NCI-H460 (cell line): Measurements from ENCODE around the gene ERBB2. TPM values are rescaled to one million over a fixed set of nuclear protein-coding genes. Genes with fewer than 3 reads are reported as not detected.

Experiments
- DNase-seq: peaks from one replicate; pipeline ENCODE4 v3.0.0-alpha.2; 2016; ENCODE audit warnings: low read depth; ENCODE audit errors: extremely low read depth
- small RNA-seq, 2 experiments: library from RNA; depleted of rRNA; stranded (forward); fragments of <200 nt; gene quantifications; one replicate each; pipeline ENCODE3, GENCODE V24; 2014
- total RNA-seq: library from RNA; depleted of rRNA; stranded (reverse); fragments of >200 nt; shearing (Covaris generic); gene quantifications from 2 replicates; pipeline ENCODE4 v1.2.3, GENCODE V29; 2014; rRNA removed

Gene ERBB2
- total RNA-seq, 1 experiment from 2014 or later, result 17.4 TPM

DNA sequence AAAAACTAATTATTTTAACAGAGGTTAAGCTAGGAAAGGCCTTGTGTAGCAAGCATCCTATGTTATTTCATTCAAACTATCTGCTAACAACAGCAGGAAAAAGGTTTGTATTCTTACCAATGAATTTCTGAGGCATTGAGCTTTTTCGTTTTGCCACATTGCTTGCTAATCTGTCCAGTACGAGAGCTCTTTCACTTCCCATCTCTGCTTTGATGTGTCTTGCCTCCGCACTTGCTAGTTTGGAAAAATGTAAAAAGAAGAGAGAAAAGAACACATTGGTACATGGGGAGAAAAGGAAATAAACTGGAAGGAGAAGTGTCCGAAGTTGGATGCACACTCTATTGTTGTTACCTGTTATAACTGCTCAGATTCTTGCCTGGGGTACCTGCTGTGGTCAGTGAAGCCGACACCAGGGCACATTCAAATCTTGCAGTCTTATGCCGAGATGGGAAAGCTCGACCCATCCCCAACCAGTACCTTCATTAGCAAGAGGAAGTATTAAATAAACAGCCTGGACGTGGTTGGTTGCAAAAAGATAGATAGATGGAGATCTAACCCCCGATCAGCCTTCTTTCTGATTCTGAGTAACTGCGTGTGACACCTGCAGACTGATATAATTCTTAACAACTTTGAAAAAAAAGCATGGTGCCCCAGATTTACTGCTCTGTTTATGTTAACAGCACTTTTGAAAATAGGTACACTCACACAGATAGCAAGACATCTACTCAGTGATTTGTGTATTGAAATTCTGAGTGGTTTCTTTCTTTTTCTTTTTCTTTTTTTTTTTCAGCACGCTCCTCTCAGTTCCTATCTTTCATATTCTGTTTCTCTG, 77.9 kb downstream of the ERBB2 start:
- no peak for DNase-seq

Small RNA genes lying within 50 kb of the gene (small RNA-seq; reads per million reads assigned to genes)
- gene MIR4728, result 0 reads per million in 2 experiments

Other genes starting within 250 kb of the ERBB2 start
- 37.5 and 37.6 TPM in 2 replicates for gene MED1, start 248.8 kb upstream of the ERBB2 start, total RNA-seq
- gene CDK12, start 238.6 kb upstream of the ERBB2 start, total RNA-seq, result 35.4 and 42.4 TPM in 2 replicates
- not detected in 2 replicates for gene NEUROD2, start 92.1 kb upstream of the ERBB2 start, total RNA-seq
- gene PPP1R1B, start 73.1 kb upstream of the ERBB2 start, total RNA-seq, result 0.05 TPM in 1 of 2 replicates, not detected in the other
- gene STARD3, start 62.9 kb upstream of the ERBB2 start, total RNA-seq, result 33.2 and 41.1 TPM in 2 replicates
- 0.63 and 1.1 TPM in 2 replicates for gene TCAP, start 34.7 kb upstream of the ERBB2 start, total RNA-seq
- not detected in 2 replicates for gene PNMT, start 31.6 kb upstream of the ERBB2 start, total RNA-seq
- gene PGAP3, start 12.0 kb upstream of the ERBB2 start, total RNA-seq, result 5.3 and 5.8 TPM in 2 replicates
- 72.4 and 79.9 TPM in 2 replicates for gene MIEN1, start 30.5 kb downstream of the ERBB2 start, total RNA-seq
- gene GRB7, start 37.9 kb downstream of the ERBB2 start, total RNA-seq, result 1.7 TPM in 2 replicates
- not detected in 2 replicates for gene IKZF3, start 164.2 kb downstream of the ERBB2 start, total RNA-seq
- not detected in 2 replicates for gene ZPBP2, start 168.1 kb downstream of the ERBB2 start, total RNA-seq
- gene GSDMB, start 218.6 kb downstream of the ERBB2 start, total RNA-seq, result 0.66 and 2.7 TPM in 2 replicates
- gene ORMDL3, start 227.5 kb downstream of the ERBB2 start, total RNA-seq, result 13.1 and 14.9 TPM in 2 replicates
- not detected in 2 replicates for gene LRRC3C, start 227.7 kb downstream of the ERBB2 start, total RNA-seq